Lung (tissue), 12 donors: Measurements from ENCODE around the gene PRKCZ. TPM values are rescaled to one million over a fixed set of nuclear protein-coding genes. Genes with fewer than 3 reads are reported as not detected.

Source experiments
- ATAC-seq: fragments of 200-7000 bp; cut with Tn5 transposase; one replicate; pipeline ENCODE4 v1.9.1; 2020; ENCODE audit warnings: moderate number of reproducible peaks; ENCODE audit not compliant: insufficient read depth, low FRiP score
- DNase-seq, 3 donors: peaks; one replicate each; pipeline ENCODE4 v3.0.0-alpha.2; 2013 to 2017
- H3K27ac ChIP-seq, 2 donors: one replicate each; pipeline ENCODE4 v1.5.1; 2013; ENCODE audit warnings: mild to moderate bottlenecking in 2 of 2, moderate library complexity in 2 of 2, control low read depth in 1 of 2, inconsistent platforms in 1 of 2, low read depth in 1 of 2, low read length in 1 of 2
- H3K27me3 ChIP-seq, 3 donors: one replicate each; pipeline ENCODE4 v1.5.1; 2013; ENCODE audit warnings: low read length in 2 of 3; ENCODE audit not compliant: control insufficient read depth in 3 of 3, insufficient read depth in 3 of 3
- H3K36me3 ChIP-seq, 4 donors: one replicate each; pipeline ENCODE4 v1.5.1; 2013; ENCODE audit warnings: low read length in 4 of 4, mild to moderate bottlenecking in 1 of 4, moderate library complexity in 1 of 4; ENCODE audit not compliant: control insufficient read depth in 4 of 4, insufficient read depth in 4 of 4
- H3K4me1 ChIP-seq, 5 donors: one replicate each; pipeline ENCODE4 v1.5.1; 2013; ENCODE audit warnings: low read length in 5 of 5, mild to moderate bottlenecking in 2 of 5, moderate library complexity in 1 of 5; ENCODE audit not compliant: control insufficient read depth in 5 of 5, insufficient read depth in 5 of 5
- H3K4me3 ChIP-seq: one replicate; pipeline ENCODE4 v1.5.1; 2013; ENCODE audit warnings: mild to moderate bottlenecking, control low read depth, moderate library complexity
- H3K9ac ChIP-seq, 2 donors: one replicate each; pipeline ENCODE4 v1.5.1; 2013; ENCODE audit warnings: low read length in 2 of 2, control low read depth in 1 of 2; ENCODE audit not compliant: insufficient read depth in 1 of 2
- H3K9me3 ChIP-seq, 4 donors: one replicate each; pipeline ENCODE4 v1.5.1; 2013; ENCODE audit warnings: low read length in 3 of 4, mild to moderate bottlenecking in 1 of 4, moderate library complexity in 1 of 4; ENCODE audit not compliant: control insufficient read depth in 4 of 4, insufficient read depth in 3 of 4
- CTCF ChIP-seq: IDR thresholded peaks from 2 replicates; pipeline ENCODE4 v1.5.1; 2012; ENCODE audit warnings: mild to moderate bottlenecking; ENCODE audit errors: control extremely low read depth, extremely low read depth
- WGBS, 2 donors: extraction: QIAGEN DNeasy Blood & Tissue Kit; methylation state at CpG; one replicate each; pipeline ENCODE4 v1.1.7; 2013; 5-methylcytosine and 5-hydroxymethylcytosine counted together
- polyA plus RNA-seq, 2 donors: library from polyadenylated mRNA; stranded (reverse); fragments of 200-250 nt; gene quantifications; one replicate each; pipeline ENCODE4 v1.2.1, GENCODE V29; 2013
- total RNA-seq, 2 donors: library from RNA; depleted of rRNA in 1 of 2; stranded (reverse); fragments of >200 nt in 1 of 2; gene quantifications; one replicate each; pipeline ENCODE4 v1.2.1, GENCODE V29; 2014 to 2021
- donor health status: control.
- donor health status: control.
- donor health status: Bipolar disorder and iron deficiency.
- donor health status: healthy.
- donor health status: DM: yes; HTN: yes; CAD: no.

The PRKCZ gene
- total and polyA plus RNA-seq, 4 donors = 55.2 to 149 (median 117) TPM

GRCh38 chr1:2105781-2106524, 55.7 kb downstream of the PRKCZ start:
- Histone ChIP-seq H3K27me3 (no peaks in the 10 kb centered on the region), H3K4me1 (peaks cover 0 to 17% (median 8%) of the 10 kb centered on the region in 5 donors), H3K9ac (no peak overlapping the region), H3K36me3 (peaks cover 0 to 3% (median 0%) of the 10 kb centered on the region in 4 donors), H3K27ac (peak overlapping the region in 1 of 2 donors; percentile 85), H3K4me3 (no peak overlapping the region), H3K9me3 (no peaks in the 10 kb centered on the region)
- 72 to 86% methylated on average over 19 of the region's 19 CpGs for WGBS, 2 donors
- no peak for ATAC-seq
- DNase-seq = peak in 1 of 3 donors; percentile 64
- no peak for TF ChIP-seq CTCF

DNA sequence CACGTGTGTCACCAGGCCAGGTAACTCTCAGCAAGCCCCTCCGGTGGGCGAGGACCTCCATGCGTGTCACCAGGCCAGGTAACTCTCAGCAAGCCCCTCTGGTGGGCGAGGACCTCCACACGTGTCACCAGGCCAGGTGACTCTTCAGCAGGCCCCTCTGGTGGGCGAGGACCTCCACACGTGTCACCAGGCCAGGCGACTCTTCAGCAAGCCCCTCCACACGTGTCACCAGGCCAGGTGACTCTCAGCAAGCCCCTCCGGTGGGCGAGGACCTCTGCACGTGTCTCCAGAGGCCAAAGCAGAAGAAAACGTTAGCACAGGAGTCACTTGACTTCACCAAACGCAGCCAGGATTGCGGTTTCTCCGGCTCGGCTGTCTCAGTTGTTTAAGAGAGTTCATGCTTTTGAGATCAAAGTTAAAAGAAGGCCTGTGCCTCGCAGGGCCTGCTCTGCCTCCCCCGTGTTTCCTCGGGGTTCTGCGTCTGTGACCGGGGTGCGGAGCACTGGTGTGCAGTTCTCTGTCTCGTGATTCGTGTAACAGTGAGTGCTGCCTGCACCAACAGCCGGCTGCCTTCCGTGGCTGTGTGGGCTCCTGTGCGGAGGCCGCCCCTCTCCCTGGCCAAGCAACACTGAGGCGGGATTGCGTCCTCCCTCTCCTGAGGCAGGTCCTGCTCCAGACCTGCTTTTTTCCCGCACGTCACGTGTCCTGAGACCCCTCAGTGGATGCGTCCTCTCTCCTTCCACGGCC, 56.6 kb downstream of the PRKCZ start:
- H3K27me3 ChIP-seq = no peaks in the 10 kb centered on the region
- H3K27ac ChIP-seq = peak overlapping the region in 1 of 2 donors; percentile 82
- 78 to 86% methylated on average over 37 of the region's 37 CpGs for WGBS, 2 donors
- H3K36me3 ChIP-seq = peaks cover 0 to 3% (median 0%) of the 10 kb centered on the region in 4 donors
- DNase-seq (no peak), ATAC-seq (no peak)
- H3K9ac ChIP-seq = peak overlapping the region in 1 of 2 donors; percentile 3
- no peak for TF ChIP-seq CTCF
- no peak overlapping the region for H3K4me3 ChIP-seq
- peaks cover 0 to 17% (median 8%) of the 10 kb centered on the region in 5 donors for H3K4me1 ChIP-seq
- H3K9me3 ChIP-seq = no peaks in the 10 kb centered on the region

DNA sequence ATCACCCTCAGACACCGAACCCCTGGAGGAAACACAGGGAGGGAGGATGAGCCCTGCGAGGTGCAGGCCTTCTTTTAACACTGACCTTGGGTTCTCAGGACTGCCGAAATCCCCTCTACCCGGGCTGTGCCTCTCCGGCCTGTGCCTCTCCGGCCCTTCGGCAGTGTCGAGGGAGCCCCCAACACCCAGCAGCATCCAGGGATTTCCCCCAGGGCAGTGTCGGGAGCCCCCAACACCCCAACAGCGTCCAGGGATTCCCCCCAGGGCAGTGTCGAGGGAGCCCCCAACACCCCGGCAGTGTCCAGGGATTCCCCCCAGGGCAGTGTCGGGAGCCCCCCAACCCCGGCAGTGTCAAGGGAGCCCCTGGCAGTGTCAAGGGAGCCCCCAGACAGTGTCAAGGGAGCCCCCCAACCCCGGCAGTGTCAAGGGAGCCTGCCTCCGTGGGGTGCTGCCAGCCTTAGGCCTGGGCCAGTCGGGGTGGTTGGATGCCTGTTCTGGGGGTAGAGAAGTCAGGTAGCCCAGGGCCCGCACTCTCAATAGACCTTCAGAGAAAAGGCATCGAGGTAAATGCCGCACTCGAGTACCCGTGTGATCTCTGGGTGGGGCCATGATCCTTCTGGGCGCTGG, 57.5 kb downstream of the PRKCZ start:
- ATAC-seq = no peak
- Histone ChIP-seq H3K4me1 (peaks cover 0 to 17% (median 8%) of the 10 kb centered on the region in 5 donors), H3K27me3 (no peaks in the 10 kb centered on the region), H3K36me3 (peaks cover 0 to 3% (median 0%) of the 10 kb centered on the region in 4 donors), H3K9me3 (no peaks in the 10 kb centered on the region), H3K9ac (no peak overlapping the region), H3K4me3 (no peak overlapping the region), H3K27ac (peak overlapping the region in 1 of 2 donors; percentile 49)
- no peak for DNase-seq
- TF ChIP-seq CTCF = no peak
- 84 to 94% methylated on average over 23 of the region's 23 CpGs for WGBS, 2 donors
